Skeletal muscle cell (primary cell): Measurements from ENCODE around the gene KCTD5.

ENCODE experiments used
- DNase-seq: peaks from one replicate; pipeline ENCODE4 v3.0.0-alpha.2; 2010; ENCODE audit warnings: low read depth
- H3K4me3 ChIP-seq: 2 replicates; pipeline ENCODE4 v1.5.1; 2011; ENCODE audit warnings: low read depth, mild to moderate bottlenecking, control low read depth, low read length, moderate library complexity

The KCTD5 gene

DNA sequence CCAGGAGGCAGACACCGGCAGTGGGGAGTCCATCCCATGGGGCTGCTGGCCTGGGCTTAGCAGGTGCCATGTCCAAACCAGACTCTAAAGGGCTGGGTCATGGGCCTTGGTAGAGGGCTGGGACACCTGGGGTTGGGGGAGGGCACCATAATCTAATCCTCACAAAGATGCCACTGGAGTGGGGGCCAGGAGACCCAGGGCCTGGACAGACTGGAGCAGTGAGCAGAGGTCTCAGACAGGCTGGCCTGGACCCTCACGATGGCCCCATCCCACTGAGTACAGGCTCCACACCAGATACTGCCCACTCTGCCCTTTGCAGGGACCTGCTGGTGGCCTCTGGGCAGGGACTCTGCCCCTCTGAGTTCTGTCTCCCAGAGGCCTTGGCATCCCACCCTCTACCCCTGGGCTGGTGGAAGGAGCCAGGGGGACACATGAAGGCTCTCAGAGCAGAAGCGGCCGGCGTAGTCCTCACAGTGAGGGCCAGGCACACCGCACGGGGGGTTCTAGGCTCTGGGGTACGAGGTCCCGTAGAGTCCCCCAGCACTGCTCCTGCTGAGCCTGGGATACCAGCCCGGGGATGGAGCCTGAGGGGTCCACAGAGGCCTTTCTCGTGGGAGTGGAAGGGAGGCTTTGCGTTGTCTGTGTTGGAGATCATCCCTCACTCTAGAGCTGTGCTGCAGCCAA lies 60.1 kb downstream of the KCTD5 start:
- H3K4me3 ChIP-seq = no peak overlapping the region
- no peak for DNase-seq

DNA sequence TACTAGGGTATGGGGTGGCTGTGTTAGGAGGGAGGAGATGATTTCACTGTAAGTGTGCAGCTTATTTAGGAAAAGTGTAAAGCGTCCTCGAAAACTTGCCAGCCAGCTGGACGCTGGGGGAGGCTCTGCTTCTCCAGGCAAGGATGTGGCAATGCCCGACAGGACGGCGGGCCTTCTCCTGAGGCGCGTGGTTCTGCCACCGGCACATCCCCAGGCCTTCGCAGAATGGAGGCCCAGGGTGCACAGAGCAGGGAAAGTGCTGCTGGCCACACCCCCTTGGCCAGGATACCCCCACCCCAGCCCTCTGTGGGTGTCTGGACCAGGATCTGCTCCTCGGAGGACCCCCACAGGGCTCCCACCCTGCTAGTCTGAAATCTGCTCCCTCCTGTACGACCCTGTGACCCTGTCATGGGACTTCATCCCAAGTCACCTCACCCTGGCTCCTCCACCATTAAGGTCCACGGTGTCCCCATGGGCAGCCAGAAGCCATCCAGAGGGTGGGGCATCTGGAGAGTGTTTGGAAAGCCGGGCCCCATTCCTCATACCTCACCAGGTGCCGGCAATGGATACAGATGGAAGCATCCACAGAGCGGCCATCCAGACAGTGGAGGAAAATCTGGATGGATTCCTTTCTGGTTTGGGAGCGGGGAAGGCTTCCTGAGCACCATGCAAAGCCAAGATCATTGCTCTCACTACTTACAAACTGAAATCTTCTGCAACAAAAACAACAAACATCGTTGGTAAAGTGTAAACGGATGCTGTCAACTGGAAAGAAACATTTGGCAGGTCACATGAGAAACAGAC lies 60.9 kb downstream of the KCTD5 start:
- no peak for DNase-seq
- H3K4me3 ChIP-seq = no peak overlapping the region

- no peak overlapping the region for H3K4me3 ChIP-seq
- no peak for DNase-seq
Observed at GRCh38 chr16:2744711-2745110, 62.4 kb downstream of the KCTD5 start.

GRCh38 chr16:2745116-2745890 lies 63.0 kb downstream of the KCTD5 start:
- H3K4me3 ChIP-seq = no peak overlapping the region
- DNase-seq = no peak

DNA sequence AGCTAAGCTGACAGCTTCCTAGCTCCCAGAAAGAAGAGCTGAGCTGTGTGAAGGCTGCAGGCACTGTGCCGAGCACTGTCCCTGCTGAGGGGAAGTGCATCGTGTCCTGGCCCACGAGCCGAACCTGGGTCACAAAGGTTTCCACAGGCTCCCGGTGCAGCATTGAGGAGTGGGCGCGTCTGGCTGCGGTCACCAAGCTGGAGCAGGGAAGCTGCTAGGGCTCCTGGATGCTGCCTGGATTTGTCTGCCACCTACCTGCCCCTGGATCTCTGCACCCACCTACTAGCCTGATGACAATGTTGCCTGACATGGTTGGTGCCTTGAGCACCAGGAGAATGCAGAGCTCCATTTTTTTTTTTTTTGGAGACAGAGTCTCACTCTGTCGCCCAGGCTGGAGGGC lies 63.6 kb downstream of the KCTD5 start:
- no peak for DNase-seq
- H3K4me3 ChIP-seq = no peak overlapping the region

DNA sequence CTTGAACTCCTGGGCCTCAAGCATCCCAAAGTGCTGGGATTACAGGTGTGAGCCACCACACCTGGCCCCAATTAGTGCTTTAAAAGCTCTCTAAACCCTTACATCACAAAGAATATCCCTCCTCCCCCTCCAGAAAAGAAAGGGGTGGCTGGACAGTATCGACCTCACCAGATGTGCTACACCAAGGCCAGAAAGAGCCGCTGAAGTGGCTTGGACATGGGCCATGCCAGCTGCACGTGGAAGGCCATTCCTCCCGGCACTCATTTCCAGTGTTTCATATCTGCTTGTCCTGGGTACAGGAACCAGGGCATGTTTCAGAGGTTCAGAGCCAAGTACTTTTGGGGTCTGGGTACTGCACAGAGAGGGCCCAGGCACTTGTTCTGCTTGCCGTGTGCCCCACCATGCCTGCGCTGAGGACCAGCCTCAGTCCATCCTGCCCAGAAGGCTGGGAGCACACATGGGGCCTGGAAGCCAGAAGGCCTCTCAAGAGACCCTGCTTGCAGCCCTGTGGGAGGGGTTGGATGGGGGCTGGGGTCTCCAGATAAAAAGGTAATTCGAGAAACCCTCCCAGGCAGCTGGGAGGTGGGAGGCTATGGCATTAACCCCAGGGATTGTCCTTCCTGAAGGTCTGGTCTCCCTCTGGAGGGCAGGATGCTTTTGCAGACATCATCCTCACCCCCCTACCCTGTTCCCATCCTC lies 66.6 kb downstream of the KCTD5 start:
- no peak for DNase-seq
- H3K4me3 ChIP-seq = no peak overlapping the region

GRCh38 chr16:2749476-2749875 lies 67.2 kb downstream of the KCTD5 start:
- H3K4me3 ChIP-seq = no peak overlapping the region
- DNase-seq = no peak

- DNase-seq = no peak
- no peak overlapping the region for H3K4me3 ChIP-seq
Observed at GRCh38 chr16:2749936-2750335, 67.6 kb downstream of the KCTD5 start.

GRCh38 chr16:2751577-2752034 lies 69.3 kb downstream of the KCTD5 start:
- DNase-seq = no peak
- peak overlapping the region; percentile 73 for H3K4me3 ChIP-seq

GRCh38 chr16:2752035-2752849 lies 69.9 kb downstream of the KCTD5 start, which contains the start of gene SRRM2:
Gene SRRM2 (plus strand): TSS chr16:2752638. CDS start chr16:2756365, 3,727 bp downstream.
- H3K4me3 ChIP-seq = peak within 1 kb of the TSS; percentile 73

GRCh38 chr16:2752850-2753732 lies 70.8 kb downstream of the KCTD5 start:
- H3K4me3 ChIP-seq = peak overlapping the region; percentile 73
- DNase-seq = peak; percentile 32

More at GRCh38 chr16:2752035-2752849, 69.9 kb downstream of the KCTD5 start, which contains the start of gene SRRM2:
- DNase-seq = peak; percentile 87

DNA sequence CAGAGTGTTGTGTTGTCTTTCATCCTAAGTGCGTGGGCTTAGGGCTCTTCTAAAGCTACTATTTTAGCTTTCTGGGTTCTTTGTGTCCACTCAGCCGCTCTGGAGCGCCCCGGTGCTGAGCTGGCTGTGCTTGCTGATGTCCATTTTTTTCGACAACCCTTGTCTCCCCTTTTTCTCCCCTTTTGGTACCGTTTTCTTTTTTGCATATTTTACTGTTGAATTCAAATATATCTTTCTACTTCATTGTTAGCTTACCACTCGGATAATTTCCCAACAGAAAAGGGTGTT lies 71.4 kb downstream of the KCTD5 start:
- H3K4me3 ChIP-seq = peak overlapping the region; percentile 73
- DNase-seq = no peak

DNA sequence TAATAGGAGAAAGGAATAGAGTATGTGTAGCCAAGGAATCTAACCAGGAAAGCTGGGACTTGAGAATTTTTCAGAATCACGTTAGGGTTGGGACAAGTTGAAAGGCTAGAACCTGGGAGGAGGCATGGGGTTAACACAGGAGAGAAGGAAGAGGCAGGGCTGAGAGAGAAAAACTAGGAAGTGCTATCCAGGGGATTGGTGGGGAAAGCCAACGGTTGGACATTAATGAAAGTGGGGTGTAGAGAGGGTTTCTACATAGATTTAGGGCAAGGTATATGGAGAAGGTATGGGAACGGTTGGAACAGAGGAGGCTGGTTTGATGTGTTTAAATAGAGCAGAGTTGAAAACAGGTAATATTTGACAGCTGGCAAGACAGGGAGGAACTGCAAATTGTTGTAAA lies 72.8 kb downstream of the KCTD5 start:
- H3K4me3 ChIP-seq = no peak overlapping the region
- DNase-seq = no peak

- no peak overlapping the region for H3K4me3 ChIP-seq
- DNase-seq = no peak
Observed at GRCh38 chr16:2756288-2757015, 74.1 kb downstream of the KCTD5 start.

DNA sequence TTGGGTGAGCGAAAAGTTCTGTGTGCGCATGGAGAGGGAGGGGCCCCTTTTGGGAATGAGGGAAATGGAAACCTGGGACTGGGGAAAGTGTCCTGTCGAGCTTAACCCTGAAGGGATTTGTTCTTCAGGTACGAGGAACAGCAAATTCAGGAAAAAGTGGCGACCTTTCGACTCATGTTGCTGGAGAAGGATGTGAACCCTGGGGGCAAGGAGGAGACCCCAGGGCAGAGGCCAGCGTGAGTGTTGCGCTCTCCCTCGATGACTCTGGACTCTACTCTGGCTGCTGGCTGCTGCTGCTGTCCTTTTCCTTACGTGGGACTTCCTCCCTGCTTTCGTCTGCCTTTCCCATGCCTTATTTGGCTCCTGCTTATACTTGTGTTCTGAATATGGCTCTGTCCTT lies 75.0 kb downstream of the KCTD5 start:
- H3K4me3 ChIP-seq = no peak overlapping the region
- no peak for DNase-seq
